ENCODE data around the gene FOXO1.
A peak's percentile ranks its signal among the peaks of the same experiment; 100 is the strongest.
"Not testable (repeated sequence)": the region's sequence is repeated elsewhere in the genome, so short reads cannot be mapped to it uniquely, and the experiment has no call there.

The FOXO1 gene

DNA sequence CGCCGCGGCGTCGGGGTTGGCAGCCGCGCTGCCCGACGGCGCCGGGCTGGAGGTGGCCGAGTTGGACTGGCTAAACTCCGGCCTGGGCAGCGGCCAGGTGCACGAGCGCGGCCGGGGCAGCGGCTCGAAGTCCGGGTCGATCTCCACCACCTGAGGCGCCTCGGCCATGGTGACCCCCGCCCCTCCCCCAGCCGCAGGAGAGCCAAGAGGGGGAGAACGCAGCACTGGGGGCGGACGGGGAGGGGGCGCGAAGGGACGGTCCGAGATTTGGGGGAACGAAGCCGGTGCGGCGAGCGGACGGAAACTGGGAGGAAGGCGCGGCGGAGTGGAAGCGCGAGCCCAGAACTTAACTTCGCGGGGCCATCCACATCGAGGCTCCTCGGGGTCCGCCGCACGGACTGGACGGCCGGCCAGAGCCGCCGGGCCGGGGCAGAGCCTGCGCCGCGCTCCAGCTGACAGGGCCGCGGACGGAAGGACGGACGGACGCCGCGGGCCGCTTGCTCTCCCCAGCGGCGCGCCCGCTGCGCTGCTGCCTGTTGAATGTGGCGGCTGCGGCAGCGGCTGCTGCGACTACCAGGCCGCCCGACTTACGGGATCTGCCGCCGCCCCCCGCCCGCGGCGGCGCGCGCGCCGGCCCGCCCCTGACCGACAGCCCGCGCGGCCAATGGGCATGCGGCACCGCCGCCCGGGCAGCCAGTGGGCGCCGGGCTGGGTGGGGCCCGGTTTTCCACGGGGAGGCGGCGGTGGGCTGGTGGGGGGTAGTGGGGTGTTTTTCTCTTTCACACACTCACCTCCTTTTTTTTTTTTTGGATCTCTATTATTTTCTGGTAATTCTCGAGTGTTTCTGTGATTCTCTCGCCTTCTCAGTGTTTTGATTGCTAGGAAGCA is at the start of gene FOXO1:
TSS of gene FOXO1 (minus strand) at position 597 of the 888 bp plus-strand sequence. CDS start at position 168, 429 bp downstream.
- DNase-seq = peak; percentile 92

DNA sequence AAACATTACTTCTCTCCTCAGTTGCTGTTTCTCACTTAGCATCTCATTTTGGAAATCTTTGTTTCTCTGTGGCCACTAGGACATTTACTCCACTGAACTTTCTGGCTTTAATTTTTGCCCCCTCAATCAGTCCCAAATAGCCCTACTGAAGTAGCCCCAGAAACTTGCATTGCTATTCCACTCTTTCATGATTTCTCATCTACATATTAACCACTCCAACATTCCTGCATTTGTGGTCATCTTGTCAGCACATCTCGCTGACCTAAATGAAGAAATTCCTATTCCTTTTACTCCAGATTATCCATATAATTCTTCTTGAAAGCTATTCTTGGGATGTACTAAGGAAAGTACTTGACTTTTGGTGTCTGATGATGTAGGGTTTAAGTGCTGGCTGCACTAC is 48.0 kb upstream of the FOXO1 start:
- DNase-seq = not testable (repeated sequence)

DNA sequence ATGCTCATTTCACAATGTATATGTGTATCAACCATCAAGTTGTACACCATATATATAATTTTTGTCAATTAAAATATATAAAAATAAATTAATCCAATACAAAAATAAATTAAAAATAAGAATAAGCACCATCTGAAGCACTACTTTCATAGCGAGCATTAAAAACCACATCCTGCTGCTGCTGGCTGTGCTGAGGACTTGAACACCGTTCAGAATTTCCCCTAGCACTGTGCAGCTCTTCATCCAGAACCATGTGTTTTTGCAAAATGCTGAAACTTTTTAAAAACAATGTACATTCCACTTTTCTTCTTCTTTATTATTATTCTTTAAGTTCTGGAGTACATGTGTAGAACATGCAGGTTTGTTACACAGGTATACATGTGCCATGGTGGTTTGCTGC is 40.0 kb upstream of the FOXO1 start:
- no peak for DNase-seq

DNA sequence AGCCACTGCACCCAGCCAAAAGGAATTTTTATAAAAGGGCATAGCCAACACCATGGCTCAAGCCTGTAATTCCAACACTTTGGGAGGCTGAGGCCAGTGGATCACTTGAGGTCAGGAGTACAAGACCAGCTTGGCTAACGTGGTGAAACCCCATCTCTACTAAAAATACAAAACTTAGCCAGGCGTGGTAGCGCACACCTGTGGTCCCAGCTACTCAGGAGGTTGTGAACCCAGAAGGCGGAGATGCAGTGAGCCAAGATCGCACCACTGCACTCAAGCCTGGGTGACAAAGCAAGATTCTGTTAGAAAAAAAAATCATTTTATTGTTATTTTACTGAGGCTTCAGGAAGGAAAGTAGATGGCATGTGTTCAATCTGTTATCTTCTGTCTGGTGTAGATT is 31.3 kb upstream of the FOXO1 start:
- DNase-seq = no peak

DNA sequence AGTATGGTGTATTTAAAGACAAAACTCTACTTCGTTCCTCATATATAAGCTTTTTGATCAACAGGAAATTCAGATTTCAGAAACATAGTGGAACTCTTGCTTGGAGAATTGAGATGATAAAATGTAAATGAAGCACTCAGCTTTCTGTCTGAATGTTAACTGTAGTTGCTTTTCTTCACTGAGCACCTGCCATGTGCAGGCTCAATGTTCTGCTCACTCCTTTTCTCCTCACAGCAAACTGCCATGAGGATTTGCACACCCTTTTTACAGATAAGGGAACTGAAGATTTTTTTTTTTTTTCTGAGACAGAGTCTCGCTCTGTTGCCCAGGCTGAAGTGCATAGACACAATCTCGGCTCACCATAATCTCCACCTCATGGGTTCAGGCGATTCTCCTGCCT is 28.0 kb upstream of the FOXO1 start:
- DNase-seq = no peak

DNA sequence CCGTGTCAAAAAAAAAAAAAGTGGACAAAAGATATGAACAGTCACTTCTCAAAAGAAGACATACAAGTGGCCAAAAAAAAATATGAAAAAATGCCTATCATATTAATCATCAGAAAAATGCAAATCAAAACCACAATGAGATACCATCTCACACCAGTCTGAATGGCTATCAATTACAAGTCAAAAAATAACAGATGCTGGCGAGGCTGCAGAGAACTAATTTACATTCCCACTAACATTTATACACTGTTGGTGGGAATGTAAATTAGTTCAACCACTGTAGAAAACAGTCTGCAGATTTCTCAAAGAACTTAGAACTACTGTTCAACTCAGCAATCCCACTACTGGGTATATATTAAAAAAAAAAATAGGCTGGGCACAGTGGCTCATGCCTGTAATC is 26.5 kb upstream of the FOXO1 start:
- no peak for DNase-seq

DNA sequence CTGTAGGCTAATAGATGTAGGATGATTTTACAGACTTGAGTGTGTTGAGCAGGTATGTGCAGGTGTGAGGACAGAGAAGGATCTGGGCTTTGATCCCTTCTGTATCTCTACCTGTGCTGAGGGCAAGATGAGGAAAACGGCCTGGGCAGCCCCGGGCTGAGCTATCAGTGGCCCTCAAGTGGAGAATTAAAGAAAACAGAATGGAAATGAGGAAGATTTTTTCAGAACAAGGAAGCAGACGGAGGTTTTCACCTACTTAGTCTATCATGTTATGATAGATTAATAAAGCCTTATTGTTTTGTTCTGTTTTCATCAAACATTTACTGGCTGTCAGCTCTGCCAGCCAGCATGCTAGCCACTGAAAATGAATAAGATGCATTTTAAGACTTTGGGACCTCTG is 22.3 kb upstream of the FOXO1 start:
- DNase-seq = no peak

DNA sequence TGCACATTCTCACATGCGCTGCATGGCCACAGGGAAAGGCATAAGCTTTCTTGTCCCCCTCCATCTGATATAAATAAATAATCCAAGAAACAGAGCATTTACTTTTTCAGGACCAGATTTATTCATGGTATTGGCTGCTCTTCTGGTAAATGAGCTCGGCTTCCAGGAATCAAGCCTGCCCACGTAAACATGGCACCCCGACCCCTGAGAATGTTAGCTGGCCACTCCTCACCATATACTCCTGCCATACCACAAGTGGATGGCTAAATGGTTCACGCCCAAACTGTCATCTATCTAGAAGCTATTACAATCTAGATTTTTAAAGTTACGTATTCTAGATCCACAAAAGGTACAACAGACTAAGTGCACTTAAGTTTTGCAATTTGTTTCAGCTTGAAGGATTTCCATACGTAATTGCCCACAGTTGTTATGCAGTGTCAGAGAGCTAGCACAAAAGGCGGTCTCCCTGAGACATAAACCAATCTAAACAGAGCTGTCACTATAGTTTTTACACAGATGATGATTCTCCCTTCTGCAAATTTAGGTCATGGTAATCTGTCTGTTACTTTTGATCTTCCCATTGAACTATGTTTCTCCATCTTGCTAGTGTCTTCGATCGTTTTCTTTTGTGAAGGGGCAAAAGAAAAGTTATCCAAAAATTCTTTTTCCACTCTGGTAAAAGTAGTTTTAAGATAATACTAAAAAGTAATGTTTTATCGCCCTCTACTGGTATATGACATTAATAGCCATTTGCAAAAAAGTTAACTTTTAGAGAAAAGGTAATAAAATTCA is 16.2 kb upstream of the FOXO1 start:
- peak; percentile 75 for DNase-seq

DNA sequence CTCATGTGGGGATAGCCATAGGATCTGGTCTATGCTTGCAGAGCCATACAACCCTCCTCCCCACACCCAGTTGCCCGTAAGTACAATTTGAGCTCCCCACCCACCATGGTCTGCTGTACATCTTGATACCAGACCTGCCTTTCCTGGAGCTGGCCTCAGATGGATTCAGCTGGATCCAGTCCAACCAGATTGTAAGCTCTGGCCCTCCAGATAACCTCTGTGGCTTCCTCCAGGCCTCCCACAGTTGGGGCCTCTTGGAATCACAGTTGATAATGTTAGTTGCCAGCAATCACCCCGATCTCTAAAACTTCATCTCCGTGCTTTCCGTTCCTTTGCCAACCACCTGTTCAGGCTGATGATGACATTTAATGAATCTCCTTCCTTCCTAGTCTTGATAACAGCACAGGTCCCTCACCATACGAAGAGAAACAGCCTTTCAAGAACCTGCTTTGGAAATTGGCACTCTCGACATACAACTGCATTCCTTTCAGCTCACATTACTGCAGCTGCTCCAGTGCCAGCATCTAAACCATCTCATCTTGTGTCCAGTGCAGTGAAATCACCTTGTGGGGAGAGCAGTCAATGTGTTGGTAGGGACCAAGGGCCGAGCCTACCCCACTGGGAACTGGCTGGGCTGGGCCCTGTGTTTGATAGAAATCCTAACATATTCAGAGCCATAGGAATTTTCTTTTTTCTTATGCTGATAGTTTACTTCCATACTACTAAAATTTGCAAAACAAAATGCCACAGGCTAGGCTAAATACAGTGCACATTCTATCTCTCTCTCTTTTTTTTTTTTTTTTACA is 15.1 kb upstream of the FOXO1 start:
- DNase-seq = peak; percentile 30

DNA sequence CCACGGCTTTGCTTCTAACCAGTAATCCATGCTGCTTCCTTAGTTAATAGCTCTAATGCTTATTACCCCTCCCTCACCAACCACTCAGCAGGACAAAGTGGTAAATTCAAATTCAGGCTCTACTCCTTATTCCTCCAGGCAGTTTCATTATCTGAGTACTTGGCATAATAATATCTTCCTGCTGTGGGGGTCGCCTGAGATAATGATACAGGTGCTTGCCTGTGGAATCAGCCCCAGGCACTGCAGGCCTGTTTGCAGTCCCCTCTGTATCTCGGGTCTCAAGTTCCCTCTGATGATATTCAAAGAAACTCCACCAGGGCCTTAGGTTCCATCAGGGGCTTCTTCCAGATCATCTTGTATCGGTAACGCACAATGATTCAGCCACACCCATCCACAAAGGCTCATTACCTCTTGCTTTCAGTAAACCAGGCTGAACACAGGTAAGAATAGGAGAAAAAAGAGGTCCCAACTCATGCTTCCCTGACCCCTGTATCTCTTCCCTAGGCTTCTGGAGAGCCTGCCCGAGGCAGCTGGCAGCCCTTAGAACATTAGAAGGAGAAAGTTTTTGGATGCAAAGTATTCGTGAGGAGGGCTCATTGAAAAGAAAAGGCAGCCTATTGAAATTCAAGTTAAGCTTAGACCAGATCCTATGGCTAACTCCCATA is 14.3 kb upstream of the FOXO1 start:
- DNase-seq = no peak

DNA sequence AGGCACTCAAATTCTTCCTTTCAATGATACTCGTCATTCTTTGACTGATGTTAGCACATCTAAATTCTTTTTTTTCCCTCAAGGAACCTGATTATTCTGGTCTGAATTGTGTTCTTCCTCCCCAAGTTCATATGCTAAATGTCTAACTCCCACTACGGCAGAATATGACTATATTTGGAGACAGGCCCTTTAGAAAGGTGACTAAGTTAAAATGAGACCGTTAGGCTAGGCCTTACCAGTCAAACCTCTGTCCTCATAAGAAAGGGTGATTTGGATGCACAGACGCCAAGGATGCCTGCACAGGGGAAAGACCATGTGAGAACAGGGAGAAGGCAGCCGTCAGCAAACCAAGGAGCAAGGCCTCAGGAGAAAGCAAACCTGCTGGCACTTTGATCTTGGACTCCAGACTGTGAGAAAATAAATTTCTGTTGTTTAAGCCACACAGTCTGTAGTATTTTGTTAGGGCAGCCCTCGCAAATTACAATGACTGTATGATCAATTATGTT is 13.1 kb upstream of the FOXO1 start:
- DNase-seq = no peak

DNA sequence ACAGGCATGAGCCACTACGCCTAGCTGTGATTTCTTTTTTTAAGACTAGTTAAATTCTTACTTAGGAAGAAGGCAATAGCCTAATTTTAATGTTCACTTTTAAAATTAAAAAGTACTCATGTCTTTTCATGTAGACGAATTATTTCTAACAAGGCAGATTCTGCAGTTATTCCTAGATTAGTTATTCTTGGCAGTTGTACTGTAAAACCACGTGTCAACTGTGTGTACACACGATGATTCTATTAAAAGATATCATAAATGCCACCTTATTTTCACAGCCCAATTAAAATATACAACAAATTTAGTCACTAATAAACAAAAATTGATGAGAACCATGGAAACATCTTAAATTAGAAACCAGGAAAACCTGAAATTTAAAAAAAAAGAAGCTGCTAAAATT is 10.6 kb upstream of the FOXO1 start:
- DNase-seq = no peak

DNA sequence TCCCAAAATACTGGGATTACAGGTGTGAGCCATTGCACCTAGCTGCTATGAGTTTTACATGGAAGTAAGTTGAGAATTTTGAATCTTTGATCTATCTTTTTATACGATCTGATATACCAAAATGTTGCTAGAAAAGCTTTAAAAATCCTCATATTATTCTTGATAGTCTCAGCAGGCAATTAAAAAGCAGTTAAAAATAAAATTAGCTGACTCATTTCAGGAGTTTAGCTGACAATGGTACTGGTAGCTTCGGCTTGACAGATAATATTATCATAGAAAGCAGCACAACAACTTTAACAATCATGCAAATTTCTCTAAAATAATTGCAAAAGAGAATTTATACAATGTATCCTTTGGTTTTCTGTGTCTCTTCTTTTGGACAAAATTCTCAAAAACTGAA is 9.6 kb upstream of the FOXO1 start:
- no peak for DNase-seq

DNA sequence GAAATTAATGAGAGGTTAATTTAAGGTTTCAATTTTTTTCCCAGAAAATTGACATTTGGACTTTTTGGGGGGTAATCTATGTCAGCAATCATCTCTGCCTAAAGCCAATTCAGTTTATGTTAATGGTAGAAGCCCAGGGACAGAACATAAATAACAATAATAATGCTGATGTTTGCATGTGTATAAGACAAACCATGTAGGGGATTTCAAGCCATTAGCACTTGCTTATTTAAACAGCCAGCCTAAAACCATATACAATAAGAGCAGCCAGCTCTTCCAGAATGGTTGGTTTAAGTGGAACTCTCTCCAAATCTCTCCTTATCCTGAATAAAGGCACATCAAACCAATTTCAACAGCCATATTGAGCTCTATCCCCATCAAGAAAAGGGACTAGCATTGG is 7.0 kb upstream of the FOXO1 start:
- no peak for DNase-seq

DNA sequence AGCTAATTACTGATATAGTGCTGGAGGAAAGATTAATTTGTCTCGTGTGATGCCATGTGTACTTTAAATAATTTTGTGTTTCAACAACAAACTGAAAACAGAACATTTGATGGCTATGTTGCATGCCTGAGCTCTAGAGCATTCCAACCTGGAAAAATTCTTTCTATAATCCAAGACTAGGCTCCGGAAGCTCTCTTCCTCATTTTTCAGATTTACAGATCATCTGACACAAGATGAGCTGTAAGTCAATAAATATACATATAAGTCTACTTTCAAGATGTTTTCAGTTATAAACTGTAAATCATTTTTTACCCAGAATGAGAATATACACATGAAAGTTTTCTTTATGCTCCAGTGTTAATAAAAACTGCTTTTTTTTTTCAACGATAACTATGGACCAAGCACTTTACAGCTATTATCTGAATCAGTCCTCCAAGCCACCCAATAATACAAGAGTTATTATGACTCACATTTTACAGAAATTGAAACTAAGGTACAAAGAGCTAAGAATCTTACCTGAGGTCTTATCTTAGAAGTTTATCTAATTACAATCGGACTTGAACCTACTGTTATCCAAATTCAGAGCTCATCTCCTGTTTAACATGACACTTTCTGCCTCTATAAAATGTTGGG is 6.4 kb upstream of the FOXO1 start:
- DNase-seq = no peak

DNA sequence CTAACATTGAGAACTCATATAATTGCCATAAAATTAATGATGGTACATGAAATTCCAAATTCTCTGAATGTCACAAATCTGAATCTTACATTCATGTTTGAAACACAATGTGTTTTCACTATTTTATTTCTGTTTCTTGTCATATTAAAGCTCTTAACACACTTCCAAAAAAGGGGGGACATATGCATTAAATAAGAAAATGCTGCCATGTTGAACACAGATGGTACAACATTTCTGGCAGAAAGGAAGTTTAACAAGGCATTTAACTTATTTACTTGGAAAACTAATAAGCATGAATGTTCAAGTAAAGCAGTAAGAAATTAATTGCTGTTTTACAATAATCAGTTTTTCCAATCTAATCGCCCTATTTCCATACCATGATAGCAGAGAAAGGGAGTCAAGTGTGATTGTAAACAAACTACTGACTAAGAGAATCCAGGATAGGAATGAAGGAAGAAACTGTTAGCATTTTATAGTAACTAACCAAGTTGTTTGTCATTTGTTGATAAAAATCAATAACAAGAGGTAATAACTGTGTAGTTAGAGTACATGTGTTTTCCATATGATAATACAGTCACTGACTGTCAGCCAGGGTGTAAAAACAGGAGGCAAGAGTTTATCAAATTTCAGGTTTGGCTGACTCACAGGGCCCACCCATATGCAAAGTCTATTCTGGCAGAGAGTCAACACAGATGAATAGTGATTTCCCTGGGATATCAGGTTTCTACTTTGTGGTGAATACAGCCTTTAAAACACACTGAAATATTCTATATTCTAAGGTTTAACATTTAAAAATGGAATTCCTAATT is 5.7 kb upstream of the FOXO1 start:
- peak; percentile 57 for DNase-seq

DNA sequence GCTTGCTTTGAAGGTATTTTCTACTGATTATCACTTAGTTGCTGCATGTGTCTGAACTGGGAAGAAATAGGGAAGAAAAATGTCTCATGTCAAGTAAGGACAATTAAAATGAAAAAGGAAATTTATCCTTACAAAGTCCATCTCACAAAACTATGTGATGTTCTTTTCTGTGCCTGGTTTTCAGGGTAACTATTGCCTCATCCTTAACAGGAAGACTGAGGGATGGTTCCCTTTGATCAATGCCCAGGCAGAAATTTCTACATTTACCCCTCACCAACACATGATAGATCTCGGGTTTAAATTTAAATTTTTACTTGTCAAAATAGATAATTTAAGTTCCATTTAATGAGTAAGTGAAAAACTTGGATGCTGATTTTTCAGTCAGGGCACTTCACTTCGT is 3.9 kb upstream of the FOXO1 start:
- DNase-seq = no peak

DNA sequence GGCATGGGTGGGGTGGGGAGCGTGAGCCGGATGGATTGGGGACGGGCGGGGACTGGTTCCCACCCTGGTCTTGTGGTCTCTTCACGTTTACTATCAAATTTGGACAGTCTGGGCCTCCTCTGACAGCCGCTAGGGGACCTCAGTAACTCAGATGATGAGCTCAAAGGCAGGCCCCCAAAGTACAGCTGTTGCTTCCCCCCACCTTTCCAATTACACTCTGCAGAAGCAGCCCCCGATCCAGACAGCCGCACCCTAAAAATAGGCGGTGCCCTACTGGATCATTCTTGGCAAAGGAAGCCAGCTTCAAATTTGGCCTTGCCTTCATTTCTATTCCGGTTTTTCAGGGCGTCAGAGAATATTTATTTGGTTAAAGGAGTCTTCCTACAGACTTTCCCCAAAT is 1.9 kb upstream of the FOXO1 start:
- DNase-seq = peak; percentile 48

DNA sequence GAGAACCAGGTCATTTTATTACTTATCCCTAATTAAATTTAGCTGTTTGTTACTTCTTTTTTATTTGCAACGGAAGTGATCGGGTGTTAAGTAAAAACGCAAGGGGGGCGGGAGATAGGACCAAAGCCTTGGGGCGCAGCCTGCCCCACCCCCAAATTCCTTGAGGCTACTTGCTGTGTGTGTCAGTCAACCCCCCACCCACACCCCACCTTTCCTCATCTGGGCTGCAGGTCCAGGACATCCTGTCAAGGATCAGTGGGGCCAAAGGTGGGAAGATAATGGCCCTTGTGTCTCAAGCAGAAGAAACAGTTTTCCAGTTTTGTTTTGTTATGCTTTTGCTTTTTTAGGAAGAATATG is 1.2 kb upstream of the FOXO1 start:
- DNase-seq = no peak

DNA sequence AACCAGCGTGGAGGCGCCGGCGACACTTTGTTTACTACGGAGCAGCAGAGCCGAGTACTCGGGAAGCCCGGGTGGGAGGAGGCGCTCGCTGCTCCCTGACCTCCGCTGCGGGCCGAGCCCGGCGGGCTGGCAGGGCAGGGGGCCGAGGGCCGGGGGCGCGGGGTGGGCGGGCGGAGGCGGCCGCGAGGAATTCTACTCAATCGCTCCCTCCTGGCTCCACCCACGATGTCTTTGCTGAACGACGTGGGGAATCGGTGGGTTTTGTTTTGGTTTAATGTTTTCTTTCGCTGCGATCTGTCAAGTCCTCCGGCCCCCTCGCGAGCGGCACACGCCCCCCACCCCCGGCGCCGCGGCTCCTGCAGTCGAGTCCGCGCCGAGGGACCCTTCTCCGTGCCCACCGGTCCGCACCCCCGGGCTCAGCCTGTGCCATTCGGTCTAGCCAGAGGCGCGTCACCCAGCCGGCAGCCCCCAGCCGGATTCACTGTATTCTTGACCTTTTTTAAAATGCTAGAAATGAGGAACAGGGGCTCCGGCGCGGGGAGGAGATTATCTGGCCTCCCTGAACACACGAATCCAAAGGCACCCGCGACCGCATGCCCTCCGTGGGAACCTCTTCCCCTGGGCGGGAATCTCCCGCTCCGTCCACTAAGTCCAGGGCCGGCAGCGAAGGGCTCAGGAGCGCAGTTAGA is 636 bp upstream of the FOXO1 start:
- DNase-seq = no peak

Measured in eye (tissue), 1 donor.